Measurements from ENCODE around the gene AMBRA1.

The AMBRA1 gene

GRCh38 chr11:46364791-46365190, 229.0 kb downstream of the AMBRA1 start:
- H3K4me3 ChIP-seq (ENCODE audit: low read depth, low read length) = no peak overlapping the region
- no peak for TF ChIP-seq CTCF (IDR thresholded peaks at IDR 0.05; ENCODE audit: insufficient read depth, low read depth, low read length, missing control alignments)
- no peak for DNase-seq (ENCODE audit: low read depth)

- no peak for TF ChIP-seq CTCF (IDR thresholded peaks at IDR 0.05; ENCODE audit: insufficient read depth, low read depth, low read length, missing control alignments)
- DNase-seq (ENCODE audit: low read depth) = no peak
- no peak overlapping the region for H3K4me3 ChIP-seq (ENCODE audit: low read depth, low read length)
Measured at GRCh38 chr11:46364056-46364455, 229.8 kb downstream of the AMBRA1 start.

- no peak for TF ChIP-seq CTCF (IDR thresholded peaks at IDR 0.05; ENCODE audit: insufficient read depth, low read depth, low read length, missing control alignments)
- DNase-seq (ENCODE audit: low read depth) = no peak
- no peak overlapping the region for H3K4me3 ChIP-seq (ENCODE audit: low read depth, low read length)
Measured at GRCh38 chr11:46363455-46364005, 230.3 kb downstream of the AMBRA1 start.

- no peak overlapping the region for H3K4me3 ChIP-seq (ENCODE audit: low read depth, low read length)
- DNase-seq (ENCODE audit: low read depth) = no peak
- no peak for TF ChIP-seq CTCF (IDR thresholded peaks at IDR 0.05; ENCODE audit: insufficient read depth, low read depth, low read length, missing control alignments)
Measured at GRCh38 chr11:46363031-46363407, 230.8 kb downstream of the AMBRA1 start.

- H3K4me3 ChIP-seq (ENCODE audit: low read depth, low read length) = peak overlapping the region; percentile 44
- no peak for TF ChIP-seq CTCF (IDR thresholded peaks at IDR 0.05; ENCODE audit: insufficient read depth, low read depth, low read length, missing control alignments)
- no peak for DNase-seq (ENCODE audit: low read depth)
Measured at GRCh38 chr11:46362156-46363030, 231.4 kb downstream of the AMBRA1 start.

- peak overlapping the region; percentile 44 for H3K4me3 ChIP-seq (ENCODE audit: low read depth, low read length)
- TF ChIP-seq CTCF (IDR thresholded peaks at IDR 0.05; ENCODE audit: insufficient read depth, low read depth, low read length, missing control alignments) = no peak
- DNase-seq (ENCODE audit: low read depth) = peak; percentile 88
Measured at GRCh38 chr11:46361283-46362155, 232.3 kb downstream of the AMBRA1 start.

Measured in GM12865 (cell line).